Ovary (tissue), 3 donors: ENCODE measurements around the gene HNRNPL.

ENCODE experiments used
- EP300 ChIP-seq: sonication (generic); formaldehyde crosslinking; IDR thresholded peaks from one replicate; pipeline ENCODE4 v1.6.1; 2017; ENCODE audit warnings: antibody characterized with exemption
- POLR2A ChIP-seq: fragments of 450-650 bp; IDR thresholded peaks from one replicate; pipeline ENCODE4 v1.6.1; 2017; ENCODE audit warnings: antibody characterized with exemption, mild to moderate bottlenecking, moderate library complexity
- TF ChIP-seq, protein P1 (sequence below), 3 donors: fragments of 450-650 bp in 2 of 3; fragments of 200-600 bp in 1 of 3; IDR thresholded peaks; one replicate each; pipeline versions ENCODE4 v1.5.1 to v1.8.0; 2016 to 2022; ENCODE audit warnings: antibody characterized with exemption in 3 of 3, mild to moderate bottlenecking in 1 of 3
- donor health status: DM: no; HTN: no; CAD: no.

DNA sequence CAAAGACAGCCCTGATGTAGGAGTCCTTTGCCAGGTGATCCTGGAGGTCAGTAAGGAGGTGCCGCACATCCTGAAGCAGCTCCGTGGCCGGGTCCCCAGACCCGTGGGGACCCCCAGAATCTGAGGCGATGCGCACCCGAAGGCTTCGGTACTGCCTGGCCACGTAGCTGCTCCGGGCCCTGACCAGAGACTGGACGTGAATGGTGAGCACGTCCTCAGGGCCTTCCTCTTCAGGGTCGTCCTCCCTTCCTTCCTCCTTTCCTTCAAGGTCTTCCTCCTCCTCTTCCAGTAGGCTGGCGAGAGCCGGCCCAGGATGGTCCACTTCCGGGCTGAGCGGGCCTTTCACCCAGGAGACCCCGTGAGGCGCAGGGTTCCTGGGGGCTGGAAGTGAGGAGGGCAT, 20.8 kb upstream of the HNRNPL start:
- no peak for TF ChIP-seq POLR2A
- TF ChIP-seq, protein P1, sequence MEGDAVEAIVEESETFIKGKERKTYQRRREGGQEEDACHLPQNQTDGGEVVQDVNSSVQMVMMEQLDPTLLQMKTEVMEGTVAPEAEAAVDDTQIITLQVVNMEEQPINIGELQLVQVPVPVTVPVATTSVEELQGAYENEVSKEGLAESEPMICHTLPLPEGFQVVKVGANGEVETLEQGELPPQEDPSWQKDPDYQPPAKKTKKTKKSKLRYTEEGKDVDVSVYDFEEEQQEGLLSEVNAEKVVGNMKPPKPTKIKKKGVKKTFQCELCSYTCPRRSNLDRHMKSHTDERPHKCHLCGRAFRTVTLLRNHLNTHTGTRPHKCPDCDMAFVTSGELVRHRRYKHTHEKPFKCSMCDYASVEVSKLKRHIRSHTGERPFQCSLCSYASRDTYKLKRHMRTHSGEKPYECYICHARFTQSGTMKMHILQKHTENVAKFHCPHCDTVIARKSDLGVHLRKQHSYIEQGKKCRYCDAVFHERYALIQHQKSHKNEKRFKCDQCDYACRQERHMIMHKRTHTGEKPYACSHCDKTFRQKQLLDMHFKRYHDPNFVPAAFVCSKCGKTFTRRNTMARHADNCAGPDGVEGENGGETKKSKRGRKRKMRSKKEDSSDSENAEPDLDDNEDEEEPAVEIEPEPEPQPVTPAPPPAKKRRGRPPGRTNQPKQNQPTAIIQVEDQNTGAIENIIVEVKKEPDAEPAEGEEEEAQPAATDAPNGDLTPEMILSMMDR (IDR thresholded peaks at IDR 0.05): no peak
- TF ChIP-seq EP300: no peak
